ENCODE data around the gene FAM151A.

FAM151A gene

GRCh38 chr1:54575605-54576290, 47.6 kb downstream of the FAM151A start:
- no peak for DNase-seq

DNA sequence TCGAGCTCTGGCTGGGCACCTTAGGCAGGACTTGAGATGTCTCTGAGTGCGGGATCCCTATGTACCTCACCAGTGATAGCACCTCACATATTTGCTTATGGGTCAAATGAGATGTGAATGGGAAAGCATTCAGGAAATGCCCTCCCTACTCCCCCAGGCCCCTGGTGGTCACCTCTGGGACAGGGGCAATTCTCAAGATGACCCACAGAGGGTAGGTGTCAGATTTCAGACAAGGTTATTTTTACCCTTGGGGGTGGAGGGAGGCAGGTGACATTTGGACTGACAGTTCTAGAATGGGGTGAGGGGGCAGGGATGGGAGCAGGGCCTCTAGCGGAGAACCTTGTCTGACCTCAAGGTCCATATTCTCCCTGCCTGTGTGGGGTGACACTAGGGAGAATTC, 48.2 kb downstream of the FAM151A start:
- DNase-seq = no peak

GRCh38 chr1:54574158-54574778, 49.1 kb downstream of the FAM151A start:
- DNase-seq = no peak

DNA sequence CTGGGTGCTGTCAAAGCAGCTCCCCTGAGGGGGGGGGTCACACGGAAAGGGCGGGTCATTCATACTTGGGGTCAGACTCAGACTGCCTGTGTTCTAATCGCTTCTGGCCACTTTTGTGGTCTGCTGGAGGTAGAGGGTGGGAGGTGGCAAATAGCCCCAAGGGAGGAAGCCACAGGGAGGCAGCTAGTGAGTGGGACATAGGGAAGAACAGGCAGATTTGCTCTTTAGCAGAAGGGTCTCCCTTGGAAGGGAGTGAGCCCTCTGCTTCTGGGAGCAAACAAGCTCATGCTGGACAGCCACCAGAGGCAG, 50.8 kb downstream of the FAM151A start:
- DNase-seq = no peak

- DNase-seq = no peak
Measured at GRCh38 chr1:54571803-54572541, 51.4 kb downstream of the FAM151A start.

DNA sequence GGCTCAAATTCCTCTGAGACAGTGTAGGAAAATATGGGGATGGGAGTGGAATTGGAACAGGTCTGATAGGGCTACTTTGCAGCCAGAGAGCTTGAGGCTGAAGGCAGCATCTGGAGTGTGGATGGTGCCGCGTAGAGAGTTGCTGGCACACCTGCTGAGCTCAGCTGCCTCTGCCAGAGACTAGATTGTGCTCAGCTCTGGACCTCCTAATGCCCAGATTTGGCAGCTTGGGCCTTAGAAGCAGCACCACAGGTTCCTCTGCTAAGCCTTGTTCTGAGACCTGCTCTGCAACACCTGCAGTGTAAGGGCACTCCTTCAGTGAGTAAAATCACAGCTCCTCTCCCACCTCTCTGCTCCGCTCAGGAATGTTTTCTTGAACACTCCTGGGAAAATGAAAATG, 52.0 kb downstream of the FAM151A start:
- DNase-seq = no peak

GRCh38 chr1:54570161-54570560, 53.2 kb downstream of the FAM151A start:
- no peak for DNase-seq

DNA sequence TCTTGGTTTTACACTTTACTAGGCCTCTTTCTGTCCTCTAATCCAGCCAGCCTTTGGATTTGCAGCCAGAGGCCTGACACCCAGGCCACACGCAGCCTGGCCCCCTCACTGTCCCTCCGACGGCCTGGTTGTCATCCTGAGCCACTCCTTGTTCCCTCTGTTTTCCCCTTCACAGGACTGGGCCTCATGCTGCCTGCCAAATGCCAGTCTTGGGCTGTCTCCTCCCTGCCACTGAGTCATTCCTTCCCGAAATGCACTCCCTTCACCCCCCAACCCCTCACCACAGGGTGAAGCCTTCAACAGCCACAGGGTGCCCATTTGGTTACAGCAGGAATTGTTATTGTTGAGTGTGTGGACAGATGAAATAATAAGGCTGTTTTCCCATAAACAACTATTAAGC, 54.0 kb downstream of the FAM151A start:
- no peak for DNase-seq

- DNase-seq = no peak
Measured at GRCh38 chr1:54567961-54568360, 55.4 kb downstream of the FAM151A start.

DNA sequence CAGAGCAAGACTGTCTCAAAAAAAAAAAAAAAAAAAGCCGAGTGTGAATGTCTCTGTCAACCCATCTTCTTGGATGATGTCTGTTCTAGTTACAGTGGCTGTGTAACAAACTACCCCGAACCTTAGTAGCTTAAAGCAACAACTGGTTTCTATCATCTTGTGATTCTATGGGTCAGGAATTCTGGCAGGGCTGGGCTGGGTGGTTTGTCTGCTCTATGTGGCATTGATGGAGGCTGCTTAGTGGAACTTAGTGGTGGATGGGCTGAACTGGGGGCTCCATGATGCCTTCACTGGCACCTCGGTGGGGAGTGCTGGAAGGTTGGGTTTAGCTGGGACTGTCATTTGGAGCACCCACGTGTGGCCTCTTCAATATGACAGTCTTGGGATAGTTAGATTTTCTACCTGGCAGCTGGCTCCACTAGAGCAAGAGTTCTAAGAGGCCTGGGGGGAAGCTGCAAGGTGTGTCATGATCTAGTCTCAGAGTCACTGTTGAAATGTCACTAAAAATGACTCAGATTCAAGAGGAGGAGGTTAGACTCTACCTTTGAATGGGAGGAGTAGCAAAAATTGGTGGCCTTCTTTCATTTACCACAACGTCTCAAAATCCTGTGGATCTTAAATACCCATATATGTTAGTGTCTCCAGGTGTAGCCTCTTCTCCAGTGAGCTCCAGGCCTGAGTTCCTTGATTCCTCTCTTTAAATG, 56.7 kb downstream of the FAM151A start:
- no peak for DNase-seq

DNA sequence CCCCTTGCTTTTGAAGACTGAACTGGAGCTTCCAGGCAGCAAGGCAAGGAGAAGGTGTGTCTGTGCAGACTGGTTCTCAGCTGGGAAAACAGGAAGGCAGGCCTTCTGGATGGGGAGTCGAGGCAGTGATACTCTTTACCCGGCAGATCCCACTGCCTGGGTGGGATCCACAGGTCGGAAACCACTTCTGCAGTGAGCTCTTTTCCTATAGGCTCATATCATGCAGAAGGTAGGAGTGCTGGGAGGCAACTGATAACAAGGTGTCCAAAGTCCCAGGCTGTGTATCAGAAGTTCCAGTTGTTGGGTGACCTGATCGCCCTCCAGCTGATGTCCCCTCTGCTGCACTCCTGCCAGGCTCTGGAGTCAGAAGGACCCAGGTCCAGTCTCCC, 58.2 kb downstream of the FAM151A start:
- DNase-seq = no peak

GRCh38 chr1:54564312-54565112, 58.8 kb downstream of the FAM151A start:
- DNase-seq = peak; percentile 92

DNA sequence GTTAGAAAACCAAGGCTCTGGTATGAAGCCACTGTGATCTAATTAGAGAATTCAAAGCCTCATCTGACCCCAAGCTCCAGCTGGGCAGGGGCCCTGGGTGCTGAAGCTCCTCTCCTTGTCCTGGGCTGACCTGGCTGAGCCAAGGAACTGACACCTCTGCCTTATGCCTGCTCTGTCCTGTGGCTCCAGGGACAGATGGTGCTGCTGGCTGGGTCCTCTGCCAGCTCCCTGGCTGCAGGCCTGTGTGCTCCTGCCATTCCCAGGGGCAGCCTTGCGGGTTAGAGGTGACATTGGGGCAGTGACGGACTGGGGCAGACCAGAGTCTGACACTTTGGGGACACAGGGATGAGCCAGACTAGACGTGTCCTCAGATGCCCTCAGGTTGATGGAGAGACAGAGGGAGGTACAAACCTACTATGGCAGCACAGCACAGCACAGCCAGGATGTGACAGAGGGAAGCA, 63.5 kb downstream of the FAM151A start:
- DNase-seq = no peak
